Stimulated activated naive CD4-positive, alpha-beta T cell (primary cell): ENCODE measurements around the gene VSIG4.
A peak's percentile ranks its signal among the peaks of the same experiment; 100 is the strongest.

Experiments
- DNase-seq, 6 experiments: peaks; one replicate each; lab custom pipeline; 2025; lab: John Stamatoyannopoulos, UW

The VSIG4 gene

GRCh38 chrX:66008328-66008970, 31.4 kb downstream of the VSIG4 start:
- no peak for DNase-seq

DNA sequence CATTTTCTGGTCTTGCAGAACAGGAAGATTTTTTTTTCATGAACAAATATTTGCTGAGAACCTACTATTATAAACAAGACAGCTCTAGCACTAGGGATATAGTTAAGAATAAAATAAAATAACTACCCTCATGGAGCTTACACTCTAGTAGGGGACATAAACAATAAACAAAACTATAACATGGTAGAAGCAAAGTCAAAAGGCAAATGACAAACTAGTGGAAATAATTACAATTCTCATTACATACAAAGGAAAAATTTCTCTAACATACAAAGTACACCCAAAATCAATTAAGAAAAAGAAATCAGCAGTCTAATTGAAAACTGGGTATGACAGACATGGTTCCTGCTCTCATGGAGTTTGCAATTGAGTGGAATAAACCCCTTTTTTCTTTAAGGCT, 32.0 kb downstream of the VSIG4 start:
- no peak for DNase-seq

DNA sequence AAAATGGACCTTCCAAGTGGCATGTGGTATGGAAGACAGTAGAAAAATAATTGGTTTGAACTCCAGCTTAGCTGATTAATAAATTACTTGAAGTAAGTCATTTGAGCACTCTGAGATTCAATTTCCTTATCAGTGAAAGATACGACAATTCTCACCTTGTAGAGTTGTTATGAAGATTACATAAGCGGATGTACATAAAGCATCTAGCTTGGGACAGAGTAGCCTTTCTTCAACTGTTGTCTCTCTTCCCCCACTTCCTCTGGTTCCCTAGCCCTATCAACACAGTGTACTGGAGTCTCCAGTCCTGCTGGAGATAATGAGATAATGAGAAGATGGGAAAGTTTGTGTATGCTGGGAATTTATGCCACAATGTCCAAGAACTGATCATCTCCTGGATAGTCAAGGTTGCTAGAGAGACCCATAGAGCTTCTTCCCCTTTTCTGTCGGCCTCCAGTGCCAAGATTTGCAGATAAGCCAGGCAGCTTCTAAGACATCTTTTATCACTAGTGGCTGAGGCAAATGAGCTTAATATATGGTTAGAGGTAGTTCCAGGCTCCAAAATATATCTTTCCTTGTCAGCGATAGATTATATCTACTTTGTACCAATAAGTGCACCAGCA, 33.9 kb downstream of the VSIG4 start:
- DNase-seq: peak in 2 of 6 experiments; percentile 31 to 33

DNA sequence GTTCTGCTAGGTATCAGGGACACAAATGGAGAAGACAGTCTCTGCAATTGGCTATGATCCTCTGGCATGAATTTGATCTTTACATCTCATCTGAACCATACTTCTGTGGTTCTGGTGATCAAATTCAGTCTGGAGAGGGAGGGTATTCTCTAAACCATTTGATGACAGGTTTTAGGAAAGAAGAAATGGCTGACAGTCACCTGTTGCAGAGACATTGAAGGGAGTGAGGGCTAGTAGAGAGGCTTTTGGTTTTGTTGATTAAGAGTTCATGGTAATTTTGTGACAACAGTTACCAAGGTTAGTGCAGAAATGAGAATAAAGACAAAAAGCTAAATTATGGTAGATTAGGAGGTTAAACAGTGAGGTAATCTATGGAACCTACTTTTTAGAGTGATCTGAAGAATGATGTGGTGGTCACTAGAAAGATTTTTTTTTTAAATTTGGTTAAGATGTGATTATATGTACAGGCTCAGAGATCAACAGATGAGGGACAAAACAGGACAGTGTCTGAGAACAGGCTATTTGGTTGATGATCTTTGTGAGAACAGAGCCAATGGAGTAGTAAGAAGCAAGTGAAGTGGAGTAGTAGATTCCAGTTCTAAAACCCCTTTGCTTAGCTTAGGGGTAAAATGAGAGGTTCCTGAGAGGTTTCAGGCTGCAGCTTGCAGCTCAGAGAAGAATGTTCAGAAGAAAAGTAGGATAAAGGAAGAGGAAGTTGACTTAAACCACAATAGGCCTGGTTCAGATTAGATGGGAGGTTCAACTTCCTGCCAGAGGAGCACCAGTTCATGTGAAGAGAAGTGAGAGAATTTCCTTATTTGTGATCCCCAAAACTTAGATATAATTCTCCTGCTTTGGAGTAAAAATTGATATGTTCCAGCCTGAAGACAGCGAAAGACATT, 34.7 kb downstream of the VSIG4 start:
- DNase-seq: peak in 3 of 6 experiments; percentile 4 to 33 (median 31)

DNA sequence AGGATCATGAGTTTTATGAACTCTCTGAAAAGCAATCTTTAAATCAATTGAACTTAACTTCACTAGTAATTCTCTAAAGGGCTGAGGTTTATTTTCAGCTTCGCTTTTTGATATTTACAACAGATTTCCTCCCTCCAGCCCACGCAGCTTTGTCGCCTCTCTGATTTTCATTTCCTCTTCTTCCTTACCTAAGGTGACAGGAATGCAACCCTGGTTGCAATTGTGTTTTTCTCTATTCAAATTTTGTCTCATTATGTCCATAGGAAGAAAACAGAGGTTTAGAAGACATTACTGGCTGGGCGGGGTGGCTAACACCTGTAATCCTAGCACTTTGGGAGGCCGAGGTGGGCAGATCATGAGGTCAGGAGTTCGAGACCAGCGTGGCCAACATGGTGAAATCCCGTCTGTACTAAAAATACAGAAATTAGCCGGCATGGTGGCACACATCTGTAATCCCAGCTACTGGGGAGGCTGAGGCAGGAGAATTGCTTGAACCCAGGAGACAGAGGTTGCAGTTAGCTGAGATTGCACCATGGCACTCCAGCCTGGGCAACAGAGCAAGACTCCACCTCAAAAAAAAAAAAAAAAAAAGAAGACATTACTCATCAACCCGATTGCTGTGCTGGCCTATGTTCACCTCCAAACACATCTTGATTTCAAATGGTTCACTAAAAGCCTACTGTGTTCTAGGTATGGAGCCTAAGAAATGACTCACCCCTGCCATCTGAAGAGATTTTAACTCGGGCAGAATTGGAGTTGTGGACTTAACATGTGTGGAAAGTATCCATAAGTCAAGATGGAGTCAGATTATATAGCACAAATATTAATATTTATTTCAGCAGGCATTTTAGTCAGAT, 36.8 kb downstream of the VSIG4 start:
- peak in 2 of 6 experiments; percentile 3 to 4 for DNase-seq

DNA sequence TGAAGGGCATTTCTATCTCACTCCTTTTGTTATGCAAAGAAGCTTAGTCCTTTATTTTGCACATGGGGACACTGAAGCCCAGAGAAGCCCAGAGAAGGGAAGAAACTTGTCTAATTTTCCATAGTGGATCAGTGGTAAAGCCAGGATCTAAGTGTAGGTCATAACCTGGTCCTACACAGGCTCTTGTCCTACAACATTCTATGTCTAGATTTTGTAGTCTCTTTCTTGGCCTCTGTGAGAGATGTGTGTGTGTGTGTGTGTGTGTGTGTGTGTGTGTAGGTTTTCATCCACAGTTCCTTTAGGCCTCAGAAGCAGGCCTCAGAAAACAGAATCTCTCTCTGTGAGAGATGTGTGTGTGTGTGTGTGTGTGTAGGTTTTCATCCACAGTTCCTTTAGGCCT, 38.3 kb downstream of the VSIG4 start:
- no peak for DNase-seq

DNA sequence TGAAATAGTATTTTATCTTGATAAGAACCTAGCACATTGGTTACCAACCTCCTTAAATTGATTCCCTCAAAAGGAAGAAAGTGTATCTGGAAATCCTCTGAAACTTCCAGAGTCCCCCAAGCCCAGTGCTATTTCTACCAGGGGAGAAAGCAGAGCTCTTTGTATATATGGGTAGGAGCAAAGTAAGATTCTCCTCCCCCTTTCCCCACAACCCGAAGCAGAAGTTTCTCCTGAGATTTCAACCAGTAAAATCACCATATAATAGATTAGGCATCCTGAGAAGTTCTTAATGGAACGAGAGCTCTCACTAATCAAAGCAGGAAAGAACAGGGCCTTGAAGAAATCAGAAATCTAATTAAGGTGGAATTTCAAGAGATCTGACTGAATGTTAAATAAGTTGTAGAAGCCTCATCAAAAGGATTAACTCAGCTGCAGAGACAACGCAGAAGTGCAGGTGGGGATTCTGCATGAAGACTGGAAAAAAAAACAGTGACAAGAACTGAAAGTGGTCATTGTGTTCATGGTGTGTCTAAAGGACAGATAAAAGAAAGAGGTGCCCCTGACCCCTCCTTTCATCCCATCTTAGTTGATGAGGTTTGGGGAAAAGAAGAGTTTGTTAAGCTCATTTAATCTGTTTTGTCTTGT, 39.1 kb downstream of the VSIG4 start:
- no peak for DNase-seq

GRCh38 chrX:66000178-66000577, 39.7 kb downstream of the VSIG4 start:
- no peak for DNase-seq

DNA sequence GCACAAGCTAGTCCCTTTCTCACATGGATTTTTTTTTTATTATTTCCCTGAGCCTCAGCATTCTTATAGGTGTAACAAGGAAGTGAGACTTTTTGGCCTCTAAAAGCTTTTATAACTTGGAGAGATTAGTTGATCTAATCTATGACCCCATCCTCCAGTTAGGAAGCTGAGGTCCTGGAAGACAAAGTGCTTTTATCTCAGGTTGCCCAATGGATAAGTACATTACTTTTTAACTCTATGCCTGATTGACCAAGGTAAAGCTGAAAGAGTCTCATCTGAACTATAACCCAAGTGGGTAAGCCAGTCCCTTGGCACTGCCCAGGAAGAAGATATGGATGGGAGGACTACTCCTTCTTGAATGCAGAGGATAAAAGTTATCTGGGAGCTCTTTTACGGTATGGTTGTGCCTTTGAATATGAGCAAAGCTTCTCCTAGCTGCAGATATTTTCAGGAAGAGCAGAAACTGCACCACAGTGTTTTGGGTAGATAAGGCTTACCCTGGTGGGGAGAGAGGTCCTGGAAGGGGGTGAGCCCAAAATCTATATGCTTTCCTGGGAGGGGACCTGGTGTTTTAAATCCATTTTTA, 40.2 kb downstream of the VSIG4 start:
- DNase-seq: no peak

- DNase-seq: no peak
These were observed 40.8 kb downstream of the VSIG4 start for GRCh38 chrX:65999029-65999562.

DNA sequence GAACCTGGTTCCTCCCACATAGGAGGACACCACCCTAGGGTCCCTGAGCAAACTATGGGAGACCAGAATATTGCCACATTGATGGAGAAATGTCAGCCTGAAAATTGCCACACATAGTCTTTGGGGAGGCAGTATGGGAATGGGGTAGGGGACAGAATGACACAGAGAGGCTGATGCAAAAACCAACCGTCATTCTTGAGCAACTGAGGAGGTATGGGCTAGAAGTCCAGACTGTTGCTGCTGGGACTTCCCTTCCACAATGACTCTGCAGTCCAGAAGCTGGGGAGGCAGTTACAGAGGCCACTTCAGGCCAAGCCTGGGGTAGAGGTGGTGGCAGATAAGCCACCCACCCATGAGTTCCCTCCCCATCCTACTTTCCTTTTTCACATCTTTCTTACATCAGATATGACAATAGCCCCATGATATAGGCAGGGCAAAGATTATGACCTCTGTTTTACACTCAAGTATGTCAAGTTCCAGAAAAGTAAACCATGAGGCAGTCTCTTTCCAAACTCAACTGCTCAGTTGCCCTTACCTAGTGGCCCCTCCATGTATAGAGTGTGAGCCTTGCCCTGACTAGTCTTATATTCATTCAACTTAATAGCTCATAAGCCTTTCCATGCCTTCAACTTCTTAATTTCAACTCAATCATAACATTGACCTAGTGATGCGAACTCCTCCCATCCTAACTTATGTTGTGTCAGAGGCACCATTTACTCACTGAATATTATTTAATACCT, 41.7 kb downstream of the VSIG4 start:
- DNase-seq: no peak

GRCh38 chrX:65994519-65995506, 45.1 kb downstream of the VSIG4 start:
- no peak for DNase-seq

DNA sequence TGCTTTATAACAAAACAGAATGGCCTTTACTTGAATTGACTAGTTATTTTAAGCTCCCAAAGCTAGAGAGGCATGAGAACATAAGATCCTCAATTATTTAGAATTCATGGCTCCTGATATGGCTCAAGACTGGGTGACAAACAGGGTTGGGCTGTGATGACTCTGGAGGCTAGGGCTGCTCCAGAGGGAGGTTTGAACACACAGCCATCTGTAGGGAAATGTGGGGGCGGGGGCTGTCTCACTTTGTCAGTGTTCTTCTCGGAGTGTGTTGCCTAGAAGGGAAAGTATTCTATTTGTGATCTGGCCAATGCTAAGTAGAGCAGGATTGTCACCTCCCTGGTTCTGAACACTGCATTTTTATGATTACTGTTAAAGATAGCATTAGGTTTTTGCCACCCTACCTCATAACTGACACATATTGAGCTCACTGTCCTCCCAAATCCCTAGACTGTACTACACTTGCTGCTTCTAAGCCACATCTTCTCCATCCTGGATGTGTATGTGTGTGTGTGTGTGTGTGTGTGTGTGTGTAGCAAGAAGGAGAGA, 45.9 kb downstream of the VSIG4 start:
- no peak for DNase-seq

DNA sequence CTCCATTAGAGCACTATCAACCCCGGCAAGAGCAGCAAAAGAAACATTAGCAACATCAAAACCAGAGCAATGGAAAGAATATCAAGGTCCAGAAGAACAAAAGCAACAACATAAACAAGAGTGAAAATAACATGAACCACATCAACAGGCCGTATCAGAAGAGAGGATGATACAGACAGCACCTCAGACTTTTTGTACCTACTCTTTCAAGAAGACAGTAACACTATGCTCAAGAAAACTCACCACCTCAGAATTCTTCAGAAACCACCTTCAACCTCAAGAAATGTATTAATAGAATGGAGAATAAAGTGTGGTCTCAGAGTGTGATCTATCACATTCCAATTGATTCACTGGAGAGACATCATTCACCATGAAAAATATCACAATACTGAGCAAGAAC, 46.5 kb downstream of the VSIG4 start:
- no peak for DNase-seq

DNA sequence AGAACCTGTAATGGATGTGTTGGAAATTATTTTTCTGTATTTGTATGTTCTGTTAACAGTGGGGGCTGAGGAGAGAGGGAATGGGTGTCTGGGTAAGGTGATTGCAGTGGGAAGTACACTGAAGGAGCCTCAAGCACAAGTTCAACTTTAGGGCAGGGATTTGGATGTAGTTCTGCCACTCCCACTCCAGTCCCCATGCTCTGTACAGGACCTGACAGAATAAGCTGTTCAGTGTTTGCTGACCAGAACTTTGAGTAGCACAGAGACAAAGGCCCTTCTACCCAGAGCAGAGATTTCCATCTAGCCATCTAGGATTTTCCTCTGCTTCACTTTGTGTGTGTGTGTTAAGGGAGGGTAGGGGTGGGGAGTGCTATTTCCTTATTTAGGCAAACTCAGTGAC, 49.2 kb downstream of the VSIG4 start:
- no peak for DNase-seq

DNA sequence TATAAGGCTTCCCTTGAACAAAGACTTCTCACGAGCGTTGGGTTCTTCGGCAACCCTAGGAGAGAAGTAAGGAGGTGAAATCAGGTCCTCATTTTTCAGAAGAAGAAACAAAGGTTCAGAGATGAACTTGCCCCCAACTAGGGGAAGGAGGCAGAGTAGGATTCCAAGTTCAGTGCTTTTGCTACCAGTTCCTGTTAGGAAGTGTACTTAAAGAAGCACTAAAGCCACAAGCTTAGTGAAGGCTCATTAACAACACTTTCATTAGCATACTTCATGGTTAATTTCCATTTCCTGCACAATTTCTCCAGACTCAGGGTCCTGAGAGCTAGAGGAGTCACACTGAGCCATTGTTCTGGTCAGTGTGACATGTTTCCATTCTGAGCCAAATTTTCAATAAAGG, 52.1 kb downstream of the VSIG4 start:
- DNase-seq: no peak

GRCh38 chrX:65985922-65986588, 53.8 kb downstream of the VSIG4 start:
- peak; percentile 1 to 53 (median 5) for DNase-seq

GRCh38 chrX:65985211-65985610, 54.7 kb downstream of the VSIG4 start:
- DNase-seq: no peak
